HL-60 (cell line): ENCODE data around the gene FRMPD2.
"Not testable (repeated sequence)": the region's sequence is repeated elsewhere in the genome, so short reads cannot be mapped to it uniquely, and the experiment has no call there.

Experiments used
- DNase-seq, 2 experiments: peaks; one replicate each; pipeline ENCODE4 v3.0.0-alpha.2; 2010 to 2020; ENCODE audit warnings: low read depth in 1 of 2, low spot score in 1 of 2
- H3K27ac ChIP-seq: fragments of 250-450 bp; sonication (Bioruptor Pico); replicated peaks from 2 replicates; pipeline ENCODE4 v1.5.1; 2020; ENCODE audit warnings: mild to moderate bottlenecking, moderate library complexity
- H3K27me3 ChIP-seq: fragments of 250-450 bp; sonication (Bioruptor Pico); 2 replicates; pipeline ENCODE4 v1.5.1; 2021; ENCODE audit warnings: mild to moderate bottlenecking, moderate library complexity; ENCODE audit not compliant: insufficient read depth, poor library complexity, severe bottlenecking
- H3K4me3 ChIP-seq: replicated peaks from 2 replicates; pipeline ENCODE4 v1.5.1; 2011; ENCODE audit warnings: mild to moderate bottlenecking, control low read depth, low read length; ENCODE audit not compliant: insufficient read depth

The FRMPD2 gene

DNA sequence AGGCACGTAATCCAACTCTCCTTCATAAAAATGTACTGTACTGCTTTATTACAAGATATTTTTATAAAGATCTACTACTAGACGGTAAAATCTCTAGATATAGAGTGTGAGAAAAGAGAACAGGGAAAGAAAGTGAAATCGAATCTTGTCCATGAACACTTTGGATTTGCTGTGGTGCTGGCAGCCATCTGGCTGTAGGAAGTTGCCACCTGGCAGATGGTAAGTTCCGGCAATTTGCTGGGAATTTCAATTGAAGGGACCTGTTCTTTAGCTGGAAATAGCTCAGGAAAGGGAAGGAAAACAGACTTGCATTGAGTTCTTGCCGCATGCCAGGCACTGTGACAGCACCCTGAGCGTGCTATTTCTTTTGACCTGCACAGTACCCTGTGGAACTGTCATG is 114.3 kb downstream of the FRMPD2 start:
- H3K4me3 ChIP-seq, DNase-seq: not testable (repeated sequence)

DNA sequence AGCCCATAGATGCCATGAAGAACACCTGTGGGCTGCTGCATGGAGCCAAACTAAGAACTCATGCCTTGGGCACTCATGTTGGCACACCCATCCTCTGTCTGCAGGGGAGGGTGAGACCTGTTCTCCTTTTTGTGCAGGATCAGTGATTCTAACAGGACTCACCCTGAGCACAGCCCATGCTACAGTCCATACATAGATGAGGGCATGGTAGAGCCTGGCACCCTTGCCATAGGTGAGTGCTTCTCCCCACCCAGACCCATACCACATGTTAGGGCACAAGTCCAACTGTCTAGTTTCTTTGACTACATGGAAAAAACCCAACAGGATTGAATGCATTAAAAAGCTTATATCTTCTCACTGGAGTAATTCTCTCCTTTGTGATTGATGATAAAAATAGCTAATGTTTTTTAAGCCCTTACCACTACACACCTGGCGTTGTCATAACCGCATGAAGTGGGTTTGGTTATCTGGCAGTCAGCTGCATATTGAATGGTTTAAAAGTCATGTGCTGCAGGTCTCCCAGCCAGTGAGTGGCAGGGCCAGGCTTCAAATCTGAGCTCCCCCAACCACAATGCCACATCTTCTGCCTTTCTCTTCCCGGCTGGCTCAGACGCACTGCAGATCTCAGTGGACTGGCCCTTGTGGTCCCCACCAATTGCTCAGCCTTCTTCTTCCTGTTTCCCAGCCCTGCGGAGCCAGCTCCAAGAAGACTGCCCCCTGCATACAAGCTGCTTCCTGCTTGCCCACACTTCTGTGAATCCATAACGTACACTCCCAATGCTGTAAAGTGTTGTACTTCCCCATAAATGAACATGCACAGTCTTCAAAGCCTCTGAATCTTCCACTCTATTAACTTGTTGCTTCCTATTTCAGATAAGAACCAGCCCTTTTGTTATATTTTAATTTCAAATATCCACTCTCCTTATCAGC is 120.0 kb downstream of the FRMPD2 start:
- peak in 1 of 2 experiments; percentile 60 for DNase-seq
- not testable (repeated sequence) for H3K27me3 ChIP-seq, H3K4me3 ChIP-seq, H3K27ac ChIP-seq

More for the DNA sequence above, 114.3 kb downstream of the FRMPD2 start:
- H3K27me3 ChIP-seq, H3K27ac ChIP-seq: not testable (repeated sequence)

DNA sequence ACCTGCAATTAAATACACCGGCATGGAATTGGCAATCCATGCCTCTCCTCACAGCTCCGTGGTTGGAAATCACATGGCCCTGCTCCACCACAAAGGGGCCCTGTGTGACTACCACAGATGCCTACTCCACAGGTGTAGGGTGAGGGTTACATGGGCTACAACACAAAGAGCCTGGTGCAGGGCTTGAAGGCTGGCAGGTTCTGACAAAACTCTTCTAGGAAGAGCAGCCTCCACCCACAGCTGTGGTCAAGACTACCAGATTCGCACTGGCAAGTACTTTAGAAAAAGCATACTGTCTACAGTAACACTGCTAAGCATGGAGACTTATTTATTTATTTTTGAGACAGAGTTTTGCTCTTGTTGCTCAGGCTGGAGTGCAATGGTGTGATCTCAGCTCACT is 126.9 kb downstream of the FRMPD2 start:
- DNase-seq, H3K27me3 ChIP-seq, H3K27ac ChIP-seq, H3K4me3 ChIP-seq: not testable (repeated sequence)

GRCh38 chr10:48143721-48144642 is 130.5 kb downstream of the FRMPD2 start:
- H3K27me3 ChIP-seq, H3K4me3 ChIP-seq: not testable (repeated sequence)

DNA sequence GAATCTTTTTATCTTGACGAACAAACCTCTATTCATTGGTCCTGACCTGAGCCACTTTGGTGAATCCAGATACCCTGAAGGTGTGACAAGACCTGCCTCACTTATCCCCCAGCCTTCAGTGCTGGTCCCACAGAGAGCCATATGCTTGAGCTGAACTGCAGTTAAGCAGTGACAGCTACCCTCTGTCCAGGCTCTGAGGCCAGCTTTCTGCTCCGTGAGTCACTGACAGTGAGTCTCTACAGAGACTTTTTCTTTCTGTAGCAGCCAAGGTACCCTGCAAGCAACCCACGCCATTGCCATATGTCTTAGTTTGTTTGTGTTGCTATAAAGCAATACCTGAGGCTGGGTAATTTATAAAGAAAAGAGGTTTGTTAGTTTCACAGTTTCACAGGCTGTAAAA is 133.5 kb downstream of the FRMPD2 start:
- DNase-seq, H3K27ac ChIP-seq, H3K27me3 ChIP-seq, H3K4me3 ChIP-seq: not testable (repeated sequence)

More at GRCh38 chr10:48143721-48144642, 130.5 kb downstream of the FRMPD2 start:
- not testable (repeated sequence) for DNase-seq, H3K27ac ChIP-seq

DNA sequence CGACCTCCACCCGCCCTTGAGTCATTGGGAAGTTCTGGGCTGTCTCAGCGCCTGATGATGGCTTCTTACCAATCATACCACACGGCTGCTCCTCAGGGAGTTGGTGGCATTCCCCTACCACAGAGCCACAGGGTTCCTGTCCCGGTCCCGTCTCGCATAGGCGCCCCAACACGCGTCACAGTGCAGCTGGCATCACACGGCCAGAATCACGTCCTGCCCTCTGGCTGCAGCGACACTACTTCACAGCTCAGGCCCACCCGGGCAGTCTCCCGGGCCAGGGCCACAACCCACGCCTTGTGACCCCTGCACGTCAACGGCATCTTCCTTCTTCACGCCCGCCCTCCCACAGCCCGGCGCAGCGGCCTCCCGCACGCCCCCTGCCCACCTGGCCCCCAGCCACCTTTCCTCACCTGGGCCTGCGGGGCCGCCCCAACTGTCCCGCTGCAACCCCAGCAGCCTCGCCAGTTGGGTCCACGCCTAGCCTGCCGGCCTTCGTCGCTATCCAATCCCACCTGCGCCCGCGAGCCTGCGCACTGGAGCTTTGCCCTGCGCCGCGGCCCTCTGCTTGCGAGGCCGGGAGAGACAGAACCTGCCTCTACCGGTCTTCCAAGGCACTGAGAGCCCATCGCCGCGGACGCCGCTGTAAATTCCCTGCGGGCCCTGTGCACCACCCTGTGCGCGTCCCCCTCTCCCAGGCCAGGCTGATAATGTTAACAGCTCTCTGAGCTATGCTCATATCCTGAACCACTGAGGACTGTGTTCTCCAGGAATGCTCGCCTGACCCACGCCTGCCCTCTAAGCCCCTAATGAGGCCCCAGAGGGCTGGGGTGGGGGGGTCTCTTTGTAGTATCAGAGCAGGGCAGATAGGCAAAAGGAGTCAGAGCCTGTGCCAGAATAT is 134.3 kb downstream of the FRMPD2 start:
- H3K27ac ChIP-seq, DNase-seq, H3K27me3 ChIP-seq, H3K4me3 ChIP-seq: not testable (repeated sequence)

GRCh38 chr10:48128954-48129353 is 145.5 kb downstream of the FRMPD2 start:
- H3K4me3 ChIP-seq, DNase-seq, H3K27me3 ChIP-seq, H3K27ac ChIP-seq: not testable (repeated sequence)

DNA sequence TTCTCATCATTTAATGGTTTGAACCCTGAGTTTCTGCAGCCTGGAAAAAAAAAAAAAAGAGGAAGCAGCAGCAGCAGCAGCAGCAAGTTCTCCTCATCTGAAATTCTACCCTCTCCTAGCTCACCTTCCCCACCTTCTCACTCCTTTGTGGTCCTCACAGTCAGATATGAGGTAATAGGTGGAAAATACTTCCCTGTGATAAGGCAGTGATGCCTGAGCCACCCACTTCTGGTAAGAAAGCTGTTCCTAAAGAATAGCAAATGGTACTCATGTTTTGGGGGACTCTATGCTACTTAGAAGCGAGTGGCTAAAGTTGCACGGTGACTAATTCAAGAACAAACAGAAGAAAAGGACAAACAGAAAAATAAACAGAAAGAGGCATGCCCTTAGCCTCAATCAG is 148.2 kb downstream of the FRMPD2 start:
- DNase-seq, H3K27me3 ChIP-seq, H3K4me3 ChIP-seq, H3K27ac ChIP-seq: not testable (repeated sequence)

DNA sequence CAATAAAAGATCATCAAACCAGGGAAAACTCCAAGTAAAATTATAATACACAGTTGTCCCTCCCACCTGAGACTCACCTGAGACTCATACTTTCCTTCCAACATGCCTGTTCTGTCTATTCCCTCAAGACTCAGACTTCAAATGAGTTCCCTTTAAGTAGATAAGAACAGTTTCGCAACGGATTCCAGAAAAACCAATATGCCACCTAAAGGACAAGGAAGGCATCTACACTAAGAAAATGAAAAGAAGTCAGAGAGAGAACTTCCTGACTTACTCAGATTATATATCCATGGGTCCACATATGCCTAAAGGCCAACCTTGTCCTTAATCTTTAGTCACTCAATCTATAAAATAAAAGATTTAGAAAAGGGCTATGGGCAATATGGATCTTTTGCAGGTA is 148.9 kb downstream of the FRMPD2 start:
- not testable (repeated sequence) for H3K4me3 ChIP-seq, DNase-seq, H3K27me3 ChIP-seq, H3K27ac ChIP-seq

- not testable (repeated sequence) for H3K27ac ChIP-seq, H3K27me3 ChIP-seq, DNase-seq, H3K4me3 ChIP-seq
These were observed 151.9 kb downstream of the FRMPD2 start for GRCh38 chr10:48122618-48123017.

DNA sequence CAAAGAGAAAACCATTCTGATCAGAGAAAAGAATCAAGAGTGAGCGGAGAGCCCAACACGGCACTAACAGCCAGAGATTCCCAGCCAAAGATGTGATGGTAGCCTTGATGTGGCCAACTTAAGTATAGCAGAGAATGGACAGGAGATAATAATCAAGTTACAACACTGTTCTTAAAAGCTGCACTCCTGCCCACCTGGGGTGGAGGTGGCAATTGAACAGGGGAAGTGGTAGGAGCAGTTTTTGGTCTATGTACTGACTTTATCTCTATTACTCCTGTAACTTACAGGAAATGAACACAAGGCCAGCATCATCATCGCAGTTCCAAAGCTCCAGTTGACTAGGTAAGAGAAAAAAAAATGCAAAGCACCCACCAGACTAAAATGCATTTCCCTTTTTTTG is 164.2 kb downstream of the FRMPD2 start:
- H3K27ac ChIP-seq, H3K4me3 ChIP-seq, DNase-seq, H3K27me3 ChIP-seq: not testable (repeated sequence)
